GM12873 (cell line): Measurements from ENCODE around the gene METTL26.

Experiments
- CTCF ChIP-seq: IDR thresholded peaks from 2 replicates; pipeline ENCODE4 v1.5.1; 2012; ENCODE audit warnings: low read depth, mild to moderate bottlenecking, moderate library complexity, low read length, control low read depth; ENCODE audit not compliant: insufficient read depth; ENCODE audit errors: missing control alignments

The METTL26 gene

GRCh38 chr16:627454-628239 is 8.5 kb downstream of the METTL26 start:
- TF ChIP-seq CTCF: no peak

GRCh38 chr16:626787-627453 is 9.2 kb downstream of the METTL26 start:
- no peak for TF ChIP-seq CTCF

- TF ChIP-seq CTCF: no peak
These were observed 9.9 kb downstream of the METTL26 start for GRCh38 chr16:625977-626765.

- TF ChIP-seq CTCF: no peak
These were observed 10.8 kb downstream of the METTL26 start for GRCh38 chr16:625117-625976.

GRCh38 chr16:624526-625070 is 11.5 kb downstream of the METTL26 start:
- TF ChIP-seq CTCF: no peak

- TF ChIP-seq CTCF: no peak
These were observed 13.2 kb downstream of the METTL26 start for GRCh38 chr16:622920-623280.
